PC-3 (cell line): ENCODE data around the gene PLXNA2.

Experiments
- EZH2 ChIP-seq: fragments of 300-600 bp; sonication (generic); IDR thresholded peaks from one replicate; pipeline ENCODE4 v1.6.1; 2017; ENCODE audit warnings: antibody characterized with exemption, mild to moderate bottlenecking, low read length; ENCODE audit not compliant: unreplicated experiment
- EZH2phosphoT487 ChIP-seq: fragments of 300-600 bp; sonication (generic); IDR thresholded peaks from 2 replicates; pipeline ENCODE4 v1.6.1; 2018; ENCODE audit warnings: mild to moderate bottlenecking, antibody characterized with exemption, low read length, borderline replicate concordance
- TF ChIP-seq, protein P1 (sequence below): fragments of 300-600 bp; sonication (generic); conservative IDR thresholded peaks from 2 replicates; pipeline ENCODE4 v1.5.1; 2017; ENCODE audit warnings: antibody characterized with exemption, low read depth, mild to moderate bottlenecking, low read length

DNA sequence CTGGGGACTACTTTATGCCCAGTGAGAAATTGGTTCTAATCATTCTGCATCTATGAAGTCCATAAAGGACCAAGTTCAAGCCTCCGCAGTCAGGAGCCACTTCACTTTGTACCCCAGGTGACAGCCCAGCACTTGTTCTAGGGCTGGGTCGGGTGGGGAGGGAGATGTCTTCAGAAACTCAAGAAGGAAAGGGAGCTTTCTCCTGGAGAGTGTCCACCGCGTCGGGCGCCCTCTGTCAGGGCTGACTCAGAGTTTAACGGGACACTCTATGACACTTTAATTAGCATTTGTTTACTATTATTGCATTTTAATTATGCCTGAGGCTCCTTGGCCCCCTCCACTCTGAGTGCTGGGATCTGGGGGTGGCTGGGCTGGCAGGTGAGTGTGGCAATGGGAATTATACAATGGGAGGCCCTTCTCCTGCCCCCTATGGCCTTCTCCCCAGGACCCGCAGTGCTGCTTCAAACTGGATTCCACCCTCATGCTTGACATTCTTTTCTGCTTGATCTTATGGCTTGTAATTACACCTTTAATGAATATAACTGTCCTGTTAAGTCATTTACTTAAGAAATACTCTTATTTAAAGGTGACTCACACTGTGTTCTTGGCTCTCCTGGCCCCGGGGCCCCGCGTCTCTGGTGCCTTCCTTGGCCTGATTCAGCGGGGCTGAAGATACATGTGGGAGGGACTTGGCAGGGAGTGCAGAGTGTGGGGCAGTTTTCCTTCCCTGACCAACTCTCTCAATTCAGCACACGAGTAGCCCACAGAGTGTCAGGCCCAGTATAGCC, 136.6 kb downstream of the PLXNA2 start:
- TF ChIP-seq, protein P1, sequence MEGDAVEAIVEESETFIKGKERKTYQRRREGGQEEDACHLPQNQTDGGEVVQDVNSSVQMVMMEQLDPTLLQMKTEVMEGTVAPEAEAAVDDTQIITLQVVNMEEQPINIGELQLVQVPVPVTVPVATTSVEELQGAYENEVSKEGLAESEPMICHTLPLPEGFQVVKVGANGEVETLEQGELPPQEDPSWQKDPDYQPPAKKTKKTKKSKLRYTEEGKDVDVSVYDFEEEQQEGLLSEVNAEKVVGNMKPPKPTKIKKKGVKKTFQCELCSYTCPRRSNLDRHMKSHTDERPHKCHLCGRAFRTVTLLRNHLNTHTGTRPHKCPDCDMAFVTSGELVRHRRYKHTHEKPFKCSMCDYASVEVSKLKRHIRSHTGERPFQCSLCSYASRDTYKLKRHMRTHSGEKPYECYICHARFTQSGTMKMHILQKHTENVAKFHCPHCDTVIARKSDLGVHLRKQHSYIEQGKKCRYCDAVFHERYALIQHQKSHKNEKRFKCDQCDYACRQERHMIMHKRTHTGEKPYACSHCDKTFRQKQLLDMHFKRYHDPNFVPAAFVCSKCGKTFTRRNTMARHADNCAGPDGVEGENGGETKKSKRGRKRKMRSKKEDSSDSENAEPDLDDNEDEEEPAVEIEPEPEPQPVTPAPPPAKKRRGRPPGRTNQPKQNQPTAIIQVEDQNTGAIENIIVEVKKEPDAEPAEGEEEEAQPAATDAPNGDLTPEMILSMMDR: no peak
- TF ChIP-seq EZH2: no peak
- no peak for TF ChIP-seq EZH2phosphoT487
